ENCODE measurements around the gene SLC35F3. TPM values are rescaled to one million over a fixed set of nuclear protein-coding genes. Genes with fewer than 3 reads are reported as not detected.

SLC35F3 gene
- polyA plus RNA-seq, 1 donor from 2014 or later, result 13.9 TPM

DNA sequence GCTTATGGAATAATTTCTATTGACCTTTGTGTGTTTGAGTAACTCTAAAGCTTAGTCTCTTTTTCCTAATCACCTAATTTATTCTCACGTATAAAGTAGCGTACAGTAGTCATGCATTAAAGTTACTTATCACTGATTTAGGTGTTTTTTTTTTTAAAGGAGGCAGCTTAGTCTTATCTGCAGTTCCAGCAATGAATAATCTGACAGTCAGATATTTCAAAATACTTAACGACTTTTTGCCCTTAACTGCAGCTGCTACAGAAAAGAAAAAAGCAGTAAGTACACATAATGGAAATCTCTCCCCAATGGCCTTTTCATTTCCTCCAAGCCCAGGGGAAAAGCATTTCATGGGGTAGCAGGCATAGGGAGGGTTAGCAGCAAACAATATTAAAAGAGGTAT is 54.6 kb downstream of the SLC35F3 start:
- Histone ChIP-seq H3K27ac (ENCODE audit: low read length) (no peak overlapping the region), H3K79me2 (replicated peaks; ENCODE audit: insufficient read depth, low read length) (no peaks in the 10 kb centered on the region), H3K4me2 (ENCODE audit: low read length) (no peak overlapping the region), H3K36me3 (ENCODE audit: insufficient read depth, low read length) (no peaks in the 10 kb centered on the region), H4K20me1 (ENCODE audit: insufficient read depth) (no peaks in the 10 kb centered on the region), H3K9me3 (ENCODE audit: low read length) (no peaks in the 10 kb centered on the region), H2AFZ (ENCODE audit: low read depth, low read length) (no peak overlapping the region), H3F3A (ENCODE audit: insufficient read depth, low read length, poor library complexity, severe bottlenecking) (no peaks in the 10 kb centered on the region), H3K9ac (ENCODE audit: low read length) (no peak overlapping the region), H3K4me3 (ENCODE audit: low read length) (no peak overlapping the region), H3K9me2 (ENCODE audit: insufficient read depth, low read length) (no peaks in the 10 kb centered on the region), H3K27me3 (ENCODE audit: insufficient read depth, low read depth, low read length) (no peaks in the 10 kb centered on the region)
- TF ChIP-seq RAD21 (conservative IDR thresholded peaks at IDR 0.05) (no peak), MXI1 (conservative IDR thresholded peaks at IDR 0.05; ENCODE audit: poor library complexity, severe bottlenecking) (no peak), SMC3 (conservative IDR thresholded peaks at IDR 0.05; ENCODE audit: poor library complexity) (no peak)

DNA sequence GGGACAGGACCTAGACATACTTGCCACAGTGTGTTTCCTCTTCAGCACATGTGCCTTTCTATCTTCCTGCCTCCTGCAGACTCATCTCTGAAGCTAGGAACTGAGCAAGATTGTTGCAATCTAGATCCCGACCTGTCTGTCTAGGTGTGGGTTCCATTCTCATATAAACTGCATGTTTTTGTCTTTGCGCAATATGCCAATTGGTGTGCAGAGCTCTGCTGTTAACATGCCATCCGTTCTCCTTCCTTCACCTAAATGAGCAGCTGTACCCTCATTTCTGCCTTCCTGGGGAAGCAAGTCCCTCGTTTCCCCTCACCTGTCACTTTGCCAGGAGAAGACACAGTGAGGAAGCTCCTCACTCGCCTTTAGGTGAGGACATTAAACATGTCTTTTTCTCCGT is 55.5 kb downstream of the SLC35F3 start:
- no peaks in the 10 kb centered on the region for H3K9me2 ChIP-seq (ENCODE audit: insufficient read depth, low read length)
- H2AFZ ChIP-seq (ENCODE audit: low read depth, low read length), result no peak overlapping the region
- no peaks in the 10 kb centered on the region for H3K36me3 ChIP-seq (ENCODE audit: insufficient read depth, low read length)
- no peak overlapping the region for H3K27ac ChIP-seq (ENCODE audit: low read length)
- H3K79me2 ChIP-seq (replicated peaks; ENCODE audit: insufficient read depth, low read length), result no peaks in the 10 kb centered on the region
- no peak overlapping the region for H3K9ac ChIP-seq (ENCODE audit: low read length)
- H3K9me3 ChIP-seq (ENCODE audit: low read length), result no peaks in the 10 kb centered on the region
- H3K4me3 ChIP-seq (ENCODE audit: low read length), result no peak overlapping the region
- no peaks in the 10 kb centered on the region for H3K27me3 ChIP-seq (ENCODE audit: insufficient read depth, low read depth, low read length)
- no peak for TF ChIP-seq REST (IDR thresholded peaks at IDR 0.05; ENCODE audit: borderline replicate concordance)
- TF ChIP-seq POLR2AphosphoS5 (IDR thresholded peaks at IDR 0.05), result no peak
- TF ChIP-seq, protein P1, sequence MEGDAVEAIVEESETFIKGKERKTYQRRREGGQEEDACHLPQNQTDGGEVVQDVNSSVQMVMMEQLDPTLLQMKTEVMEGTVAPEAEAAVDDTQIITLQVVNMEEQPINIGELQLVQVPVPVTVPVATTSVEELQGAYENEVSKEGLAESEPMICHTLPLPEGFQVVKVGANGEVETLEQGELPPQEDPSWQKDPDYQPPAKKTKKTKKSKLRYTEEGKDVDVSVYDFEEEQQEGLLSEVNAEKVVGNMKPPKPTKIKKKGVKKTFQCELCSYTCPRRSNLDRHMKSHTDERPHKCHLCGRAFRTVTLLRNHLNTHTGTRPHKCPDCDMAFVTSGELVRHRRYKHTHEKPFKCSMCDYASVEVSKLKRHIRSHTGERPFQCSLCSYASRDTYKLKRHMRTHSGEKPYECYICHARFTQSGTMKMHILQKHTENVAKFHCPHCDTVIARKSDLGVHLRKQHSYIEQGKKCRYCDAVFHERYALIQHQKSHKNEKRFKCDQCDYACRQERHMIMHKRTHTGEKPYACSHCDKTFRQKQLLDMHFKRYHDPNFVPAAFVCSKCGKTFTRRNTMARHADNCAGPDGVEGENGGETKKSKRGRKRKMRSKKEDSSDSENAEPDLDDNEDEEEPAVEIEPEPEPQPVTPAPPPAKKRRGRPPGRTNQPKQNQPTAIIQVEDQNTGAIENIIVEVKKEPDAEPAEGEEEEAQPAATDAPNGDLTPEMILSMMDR (IDR thresholded peaks at IDR 0.05; ENCODE audit: poor library complexity, severe bottlenecking), result no peak
- TF ChIP-seq MXI1 (conservative IDR thresholded peaks at IDR 0.05; ENCODE audit: poor library complexity, severe bottlenecking), result no peak
- no peak for TF ChIP-seq TAF1 (IDR thresholded peaks at IDR 0.05; ENCODE audit: low read depth)
- TF ChIP-seq RAD21 (conservative IDR thresholded peaks at IDR 0.05), result no peak
- no peak for TF ChIP-seq EP300 (conservative IDR thresholded peaks at IDR 0.05; ENCODE audit: poor library complexity, severe bottlenecking)
- TF ChIP-seq EZH2 (IDR thresholded peaks at IDR 0.05; ENCODE audit: borderline replicate concordance, insufficient read depth, low read length, poor library complexity, severe bottlenecking), result no peak
- no peak for TF ChIP-seq SMC3 (conservative IDR thresholded peaks at IDR 0.05; ENCODE audit: poor library complexity)
- H3K4me2 ChIP-seq (ENCODE audit: low read length), result no peak overlapping the region
- H4K20me1 ChIP-seq (ENCODE audit: insufficient read depth), result no peaks in the 10 kb centered on the region
- no peaks in the 10 kb centered on the region for H3F3A ChIP-seq (ENCODE audit: insufficient read depth, low read length, poor library complexity, severe bottlenecking)

DNA sequence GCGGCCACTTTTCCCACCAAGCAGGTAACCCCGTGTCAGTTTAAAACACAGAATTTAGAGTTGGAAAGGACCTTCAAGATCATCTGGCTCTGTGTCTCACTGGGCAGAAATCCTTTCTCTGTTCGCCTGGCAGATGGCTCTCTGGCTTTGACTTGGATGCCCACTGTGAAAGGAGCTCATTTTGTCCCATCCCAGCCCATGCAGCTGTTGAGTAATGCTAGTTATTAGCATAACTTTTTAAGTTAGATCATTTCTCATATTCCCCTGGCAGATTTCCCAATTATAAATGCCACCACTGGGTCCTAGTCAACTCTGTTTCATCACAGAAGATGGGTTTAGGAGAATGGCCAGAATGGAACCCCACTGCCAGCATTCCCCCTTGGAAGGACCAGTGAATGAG is 55.9 kb downstream of the SLC35F3 start:
- H2AFZ ChIP-seq (ENCODE audit: low read depth, low read length), result no peak overlapping the region
- H3K9ac ChIP-seq (ENCODE audit: low read length), result no peak overlapping the region
- TF ChIP-seq, protein P1 (IDR thresholded peaks at IDR 0.05; ENCODE audit: poor library complexity, severe bottlenecking), result no peak
- TF ChIP-seq REST (IDR thresholded peaks at IDR 0.05; ENCODE audit: borderline replicate concordance) (no peak), MXI1 (conservative IDR thresholded peaks at IDR 0.05; ENCODE audit: poor library complexity, severe bottlenecking) (no peak), RAD21 (conservative IDR thresholded peaks at IDR 0.05) (no peak), TAF1 (IDR thresholded peaks at IDR 0.05; ENCODE audit: low read depth) (no peak), EP300 (conservative IDR thresholded peaks at IDR 0.05; ENCODE audit: poor library complexity, severe bottlenecking) (no peak), SMC3 (conservative IDR thresholded peaks at IDR 0.05; ENCODE audit: poor library complexity) (no peak)
- no peaks in the 10 kb centered on the region for H3K9me2 ChIP-seq (ENCODE audit: insufficient read depth, low read length)
- H3K27me3 ChIP-seq (ENCODE audit: insufficient read depth, low read depth, low read length), result no peaks in the 10 kb centered on the region
- H3K36me3 ChIP-seq (ENCODE audit: insufficient read depth, low read length), result no peaks in the 10 kb centered on the region
- no peaks in the 10 kb centered on the region for H3F3A ChIP-seq (ENCODE audit: insufficient read depth, low read length, poor library complexity, severe bottlenecking)
- H3K9me3 ChIP-seq (ENCODE audit: low read length), result no peaks in the 10 kb centered on the region
- no peak overlapping the region for H3K27ac ChIP-seq (ENCODE audit: low read length)
- no peaks in the 10 kb centered on the region for H4K20me1 ChIP-seq (ENCODE audit: insufficient read depth)
- H3K4me3 ChIP-seq (ENCODE audit: low read length), result no peak overlapping the region
- no peaks in the 10 kb centered on the region for H3K79me2 ChIP-seq (replicated peaks; ENCODE audit: insufficient read depth, low read length)
- H3K4me2 ChIP-seq (ENCODE audit: low read length), result no peak overlapping the region
